Hepatocyte (in vitro differentiated cells): ENCODE measurements around the gene PLXNA3. TPM values are rescaled to one million over a fixed set of nuclear protein-coding genes. Genes with fewer than 3 reads are reported as not detected.
"Not testable (repeated sequence)": the region's sequence is repeated elsewhere in the genome, so short reads cannot be mapped to it uniquely, and the experiment has no call there.

Experiments
- DNase-seq: peaks from one replicate; pipeline ENCODE4 v3.0.0-alpha.2; 2016; ENCODE audit warnings: low spot score
- H2AFZ ChIP-seq: fragments of 200-600 bp; sonication (generic); 2 replicates; pipeline ENCODE4 v1.6.0; 2016; ENCODE audit warnings: antibody characterized with exemption, mild to moderate bottlenecking
- H3K27ac ChIP-seq: fragments of 200-600 bp; sonication (generic); 2 replicates; pipeline ENCODE4 v1.5.1; 2016; ENCODE audit warnings: mild to moderate bottlenecking
- H3K27me3 ChIP-seq: fragments of 200-600 bp; sonication (generic); 2 replicates; pipeline ENCODE4 v1.6.1; 2016
- H3K36me3 ChIP-seq: fragments of 200-600 bp; sonication (generic); replicated peaks from 2 replicates; pipeline ENCODE4 v1.5.1; 2016; ENCODE audit warnings: low read depth; ENCODE audit not compliant: insufficient read depth
- H3K4me1 ChIP-seq: fragments of 200-600 bp; sonication (generic); 2 replicates; pipeline ENCODE4 v1.5.1; 2016; ENCODE audit warnings: mild to moderate bottlenecking, moderate library complexity; ENCODE audit not compliant: insufficient read depth
- H3K4me2 ChIP-seq: fragments of 200-600 bp; sonication (generic); 2 replicates; pipeline ENCODE4 v1.6.0; 2016
- H3K4me3 ChIP-seq: fragments of 200-600 bp; sonication (generic); 2 replicates; pipeline ENCODE4 v1.5.1; 2016; ENCODE audit warnings: mild to moderate bottlenecking
- H3K79me2 ChIP-seq: fragments of 200-600 bp; sonication (generic); 2 replicates; pipeline ENCODE4 v1.6.0; 2017; ENCODE audit warnings: mild to moderate bottlenecking
- H3K9me2 ChIP-seq: fragments of 200-600 bp; sonication (generic); replicated peaks from 2 replicates; pipeline ENCODE4 v1.6.0; 2017; ENCODE audit warnings: mild to moderate bottlenecking; ENCODE audit not compliant: insufficient read depth
- H3K9me3 ChIP-seq: fragments of 200-600 bp; sonication (generic); 2 replicates; pipeline ENCODE4 v1.5.1; 2016; ENCODE audit warnings: low read depth, mild to moderate bottlenecking
- H4K20me1 ChIP-seq: fragments of 200-600 bp; sonication (generic); 2 replicates; pipeline ENCODE4 v1.6.0; 2016; ENCODE audit warnings: mild to moderate bottlenecking; ENCODE audit not compliant: insufficient read depth, poor library complexity, severe bottlenecking
- EZH2 ChIP-seq: fragments of 200-600 bp; sonication (generic); IDR thresholded peaks from 2 replicates; pipeline ENCODE4 v1.6.1; 2016; ENCODE audit warnings: antibody characterized with exemption, mild to moderate bottlenecking, borderline replicate concordance
- EZH2phosphoT487 ChIP-seq: fragments of 200-600 bp; sonication (generic); IDR thresholded peaks from one replicate; pipeline ENCODE4 v1.6.1; 2018; ENCODE audit warnings: antibody characterized with exemption, mild to moderate bottlenecking, low read depth, moderate library complexity; ENCODE audit not compliant: unreplicated experiment, severe bottlenecking
- WGBS: methylation state at CpG from one replicate; pipeline ENCODE4 v1.1.6; 2016; ENCODE audit warnings: low lambda C conversion rate; ENCODE audit errors: missing lambda C conversion rate; 5-methylcytosine and 5-hydroxymethylcytosine counted together
- polyA plus RNA-seq: library from polyadenylated mRNA; unstranded; fragments of >200 nt; fragmentation: Nextera tagmentation; extraction: Ambion mirVana; gene quantifications from 2 replicates; pipeline ENCODE4 v1.2.1, GENCODE V29; 2016
- total RNA-seq: library from RNA; depleted of rRNA; stranded (reverse); fragments of >200 nt; gene quantifications from 2 replicates; pipeline ENCODE4 v1.2.3, GENCODE V29; 2014
- TF ChIP-seq, protein P1 (sequence below): fragments of 200-600 bp; sonication (generic); IDR thresholded peaks from 2 replicates; pipeline ENCODE4 v1.5.1; 2016; ENCODE audit warnings: antibody characterized with exemption, mild to moderate bottlenecking; ENCODE audit not compliant: poor library complexity

The PLXNA3 gene
- total and polyA plus RNA-seq, 2 experiments from 2014 or later: 14.1 to 28.7 TPM

DNA sequence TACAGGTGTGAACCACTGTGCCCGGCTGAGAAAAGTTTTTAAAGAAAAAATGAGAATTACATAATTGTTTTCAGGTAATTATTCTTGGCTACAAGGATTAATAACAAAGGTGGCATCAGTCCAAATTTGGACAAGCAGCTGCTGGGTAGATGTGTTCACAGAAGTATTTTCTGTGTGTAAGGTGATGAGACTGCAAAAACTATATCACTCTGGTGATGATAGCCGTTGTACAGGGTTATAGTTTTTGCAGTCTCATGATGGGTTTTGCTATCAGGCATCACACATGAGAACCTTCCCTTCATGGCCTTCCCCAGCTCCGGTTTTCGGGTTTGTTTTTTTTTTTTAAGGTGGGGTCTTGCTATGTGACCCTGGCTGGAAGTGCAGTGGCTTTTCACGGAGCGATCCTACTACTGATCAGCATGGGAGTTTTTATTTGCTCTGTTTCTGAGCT lies 37.4 kb downstream of the PLXNA3 start:
- DNase-seq: no peak
- H3K4me3 ChIP-seq: no peak overlapping the region
- H3K27me3 ChIP-seq: no peaks in the 10 kb centered on the region
- no peaks in the 10 kb centered on the region for H4K20me1 ChIP-seq
- no peaks in the 10 kb centered on the region for H3K9me2 ChIP-seq
- H2AFZ ChIP-seq: no peak overlapping the region
- H3K79me2 ChIP-seq: no peaks in the 10 kb centered on the region
- H3K4me1 ChIP-seq: no peaks in the 10 kb centered on the region
- TF ChIP-seq, protein P1, sequence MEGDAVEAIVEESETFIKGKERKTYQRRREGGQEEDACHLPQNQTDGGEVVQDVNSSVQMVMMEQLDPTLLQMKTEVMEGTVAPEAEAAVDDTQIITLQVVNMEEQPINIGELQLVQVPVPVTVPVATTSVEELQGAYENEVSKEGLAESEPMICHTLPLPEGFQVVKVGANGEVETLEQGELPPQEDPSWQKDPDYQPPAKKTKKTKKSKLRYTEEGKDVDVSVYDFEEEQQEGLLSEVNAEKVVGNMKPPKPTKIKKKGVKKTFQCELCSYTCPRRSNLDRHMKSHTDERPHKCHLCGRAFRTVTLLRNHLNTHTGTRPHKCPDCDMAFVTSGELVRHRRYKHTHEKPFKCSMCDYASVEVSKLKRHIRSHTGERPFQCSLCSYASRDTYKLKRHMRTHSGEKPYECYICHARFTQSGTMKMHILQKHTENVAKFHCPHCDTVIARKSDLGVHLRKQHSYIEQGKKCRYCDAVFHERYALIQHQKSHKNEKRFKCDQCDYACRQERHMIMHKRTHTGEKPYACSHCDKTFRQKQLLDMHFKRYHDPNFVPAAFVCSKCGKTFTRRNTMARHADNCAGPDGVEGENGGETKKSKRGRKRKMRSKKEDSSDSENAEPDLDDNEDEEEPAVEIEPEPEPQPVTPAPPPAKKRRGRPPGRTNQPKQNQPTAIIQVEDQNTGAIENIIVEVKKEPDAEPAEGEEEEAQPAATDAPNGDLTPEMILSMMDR: no peak
- TF ChIP-seq EZH2phosphoT487: no peak
- TF ChIP-seq EZH2: no peak
- no peaks in the 10 kb centered on the region for H3K36me3 ChIP-seq
- H3K4me2 ChIP-seq: no peak overlapping the region
- 83% methylated on average over 6 of the region's 6 CpGs for WGBS
- no peaks in the 10 kb centered on the region for H3K9me3 ChIP-seq
- no peak overlapping the region for H3K27ac ChIP-seq

DNA sequence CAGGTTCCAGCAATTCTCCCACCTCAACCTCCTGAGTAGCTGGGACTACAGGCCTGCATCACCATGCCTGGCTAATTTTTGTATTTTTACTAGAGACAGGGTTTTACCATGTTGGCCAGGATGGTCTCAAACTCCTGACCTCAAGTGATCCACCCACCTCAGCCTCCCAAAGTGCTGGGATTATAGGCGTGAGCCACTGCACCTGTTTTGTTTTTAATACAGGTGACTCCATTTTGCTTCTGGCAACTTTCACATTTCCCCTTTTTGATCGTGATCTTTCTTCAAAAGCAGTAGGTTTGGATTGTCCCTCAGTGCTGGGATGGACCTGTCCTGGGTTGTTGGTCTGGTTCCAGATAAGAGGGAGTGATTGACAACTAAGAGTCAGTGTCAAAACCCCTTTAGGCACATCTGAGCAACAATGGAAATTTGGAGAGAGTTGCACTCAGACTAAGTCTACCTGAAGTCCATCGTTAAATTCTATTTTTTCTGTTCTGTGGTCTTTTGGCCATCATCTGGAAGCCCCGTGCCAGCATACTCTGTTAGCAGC lies 38.6 kb downstream of the PLXNA3 start:
- WGBS: 74% methylated on average over 4 of the region's 4 CpGs
- H3K4me3 ChIP-seq, H3K27ac ChIP-seq, H3K9me2 ChIP-seq, H4K20me1 ChIP-seq, H3K79me2 ChIP-seq, H3K4me1 ChIP-seq, H3K36me3 ChIP-seq, H3K27me3 ChIP-seq, DNase-seq, H3K4me2 ChIP-seq, H2AFZ ChIP-seq, H3K9me3 ChIP-seq: not testable (repeated sequence)

DNA sequence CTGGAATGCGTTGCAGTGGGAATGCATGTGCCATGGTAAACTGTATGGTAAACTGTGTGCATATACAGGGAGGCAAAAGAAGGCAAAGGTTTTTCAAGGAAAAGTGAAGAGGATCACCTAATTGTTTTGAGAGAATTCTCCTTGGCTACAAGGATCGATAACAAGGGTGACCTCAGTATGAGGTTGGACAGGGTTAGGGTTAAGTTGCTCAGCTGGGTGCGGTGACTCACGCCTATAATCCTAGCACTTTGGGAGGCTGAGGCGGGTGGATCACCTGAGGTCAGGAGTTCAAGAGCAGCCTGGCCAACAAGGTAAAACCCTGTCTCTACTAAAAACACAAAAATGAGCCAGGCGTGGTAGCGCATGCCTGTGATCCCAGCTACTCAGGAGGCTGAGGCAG lies 43.3 kb downstream of the PLXNA3 start:
- not testable (repeated sequence) for H3K9me2 ChIP-seq, H3K4me1 ChIP-seq, H3K4me3 ChIP-seq, H2AFZ ChIP-seq, H3K27me3 ChIP-seq, H3K79me2 ChIP-seq, H3K36me3 ChIP-seq, H4K20me1 ChIP-seq, H3K27ac ChIP-seq, H3K4me2 ChIP-seq, H3K9me3 ChIP-seq, DNase-seq
- WGBS: 89% methylated on average over 7 of the region's 7 CpGs

DNA sequence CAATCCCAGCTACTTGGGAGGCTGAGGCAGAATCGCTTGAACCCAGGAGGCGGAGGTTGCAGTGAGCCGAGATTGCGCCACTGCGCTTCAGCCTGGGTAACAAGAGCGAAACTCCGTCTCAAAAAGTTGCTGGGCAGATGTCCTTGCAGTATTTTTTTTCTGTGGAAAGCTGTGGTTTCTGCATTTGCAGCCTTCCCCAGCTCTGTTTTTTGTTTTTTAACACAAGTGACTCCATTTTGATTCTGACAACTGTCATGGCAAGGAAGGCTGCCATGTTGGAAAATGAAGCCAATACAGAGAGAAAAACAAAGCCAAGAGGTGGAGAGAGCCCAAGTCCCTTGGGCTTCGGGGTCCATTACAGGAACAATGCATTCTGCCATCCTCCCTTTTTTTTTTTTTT lies 44.0 kb downstream of the PLXNA3 start:
- WGBS: 78% methylated on average over 8 of the region's 8 CpGs
- H3K9me2 ChIP-seq: no peaks in the 10 kb centered on the region

More for the DNA sequence above, 44.0 kb downstream of the PLXNA3 start:
- no peaks in the 10 kb centered on the region for H3K4me1 ChIP-seq
- H2AFZ ChIP-seq: no peak overlapping the region
- H3K79me2 ChIP-seq: no peaks in the 10 kb centered on the region
- no peaks in the 10 kb centered on the region for H3K36me3 ChIP-seq
- TF ChIP-seq EZH2phosphoT487: no peak
- TF ChIP-seq EZH2: no peak
- TF ChIP-seq, protein P1: no peak
- no peak overlapping the region for H3K4me2 ChIP-seq
- no peaks in the 10 kb centered on the region for H3K9me3 ChIP-seq
- H3K27ac ChIP-seq: no peak overlapping the region
- no peaks in the 10 kb centered on the region for H3K27me3 ChIP-seq
- no peak for DNase-seq
- H4K20me1 ChIP-seq: no peaks in the 10 kb centered on the region
- no peak overlapping the region for H3K4me3 ChIP-seq
